ENCODE measurements around the gene NPAS3. TPM values are rescaled to one million over a fixed set of nuclear protein-coding genes. Genes with fewer than 3 reads are reported as not detected.

Gene NPAS3
- total and polyA plus RNA-seq, 2 of the 8 experiments (the other 6 are each of a cell fraction or from before 2014, with no cell fraction given) = 0.11 to 0.60 TPM

- Histone ChIP-seq H3K14ac (ENCODE audit: insufficient read length) (no peak overlapping the region), H3K56ac (replicated peaks; ENCODE audit: insufficient read length, low read depth, low read length) (no peak overlapping the region), H3K79me1 (ENCODE audit: low read depth, low read length) (no peaks in the 10 kb centered on the region), H2BK5ac (ENCODE audit: low read depth, low read length) (no peak overlapping the region), H3K4me2 (ENCODE audit: insufficient read depth in 1 of 2, low read depth in 2 of 2, low read length in 2 of 2) (no peak overlapping the region), H2AK5ac (ENCODE audit: low read depth, low read length) (no peak overlapping the region), H3K9me3 (ENCODE audit: insufficient read depth in 2 of 2, low read depth in 1 of 2, low read length in 1 of 2) (no peaks in the 10 kb centered on the region), H4K20me1 (replicated peaks in 1 of 2; ENCODE audit: control insufficient read depth in 1 of 2, insufficient read depth in 2 of 2, low read length in 2 of 2) (no peaks in the 10 kb centered on the region), H3K79me2 (ENCODE audit: control insufficient read depth in 1 of 2, insufficient read depth in 2 of 2, low read length in 2 of 2) (no peaks in the 10 kb centered on the region), H3K27me3 (replicated peaks in 1 of 4; ENCODE audit: control insufficient read depth in 3 of 4, extremely low read depth in 1 of 4, insufficient read depth in 3 of 4, low read length in 3 of 4) (no peaks in the 10 kb centered on the region), H2BK120ac (replicated peaks; ENCODE audit: low read depth, low read length) (no peak overlapping the region), H3K9ac (replicated peaks in 1 of 4; ENCODE audit: extremely low read depth in 1 of 4, low read depth in 3 of 4, low read length in 3 of 4) (no peak overlapping the region), H2BK12ac (ENCODE audit: low read depth, low read length) (no peak overlapping the region), H2AFZ (ENCODE audit: low read length) (no peak overlapping the region), H3K4ac (replicated peaks; ENCODE audit: insufficient read length, low read depth, low read length) (no peak overlapping the region), H4K8ac (ENCODE audit: extremely low read depth, insufficient read depth, low read length) (no peak overlapping the region), H2BK20ac (ENCODE audit: low read length) (no peak overlapping the region), H4K5ac (ENCODE audit: insufficient read length, low read depth, low read length) (no peak overlapping the region), H3K27ac (ENCODE audit: low read depth, low read length) (no peak overlapping the region), H3K4me3 (ENCODE audit: extremely low read depth in 1 of 4, insufficient read depth in 2 of 4, low read depth in 3 of 4, low read length in 4 of 4) (no peak overlapping the region), H4K91ac (replicated peaks; ENCODE audit: insufficient read length, low read length) (no peak overlapping the region), H3K23ac (ENCODE audit: insufficient read length) (no peak overlapping the region), H3K18ac (ENCODE audit: extremely low read depth, low read length) (no peak overlapping the region), H3K36me3 (ENCODE audit: control insufficient read depth in 2 of 4, insufficient read depth in 4 of 4, low read length in 3 of 4) (no peaks in the 10 kb centered on the region), H2BK15ac (ENCODE audit: low read length) (no peak overlapping the region), H3K23me2 (ENCODE audit: low read depth, low read length) (no peaks in the 10 kb centered on the region; the same call in 1 of the 2 replicates), H3K4me1 (replicated peaks in 1 of 4; ENCODE audit: control insufficient read depth in 3 of 4, insufficient read depth in 4 of 4, low read length in 3 of 4) (peaks cover 0 to 5% (median 2%) of the 10 kb centered on the region in 4 experiments; a peak in 4 of 7 replicates)
- FAIRE-seq = no peak
- no peak for DNase-seq (ENCODE audit: low read depth in 1 of 2, low spot score in 2 of 2)
- TF ChIP-seq RNF2 (IDR thresholded peaks at IDR 0.05; ENCODE audit: borderline replicate concordance, low read depth, low read length, missing control alignments, poor library complexity, severe bottlenecking) = no peak
- TF ChIP-seq RXRA (IDR thresholded peaks at IDR 0.05; ENCODE audit: insufficient read depth, low read depth, low read length) = no peak
- TF ChIP-seq, protein P1, sequence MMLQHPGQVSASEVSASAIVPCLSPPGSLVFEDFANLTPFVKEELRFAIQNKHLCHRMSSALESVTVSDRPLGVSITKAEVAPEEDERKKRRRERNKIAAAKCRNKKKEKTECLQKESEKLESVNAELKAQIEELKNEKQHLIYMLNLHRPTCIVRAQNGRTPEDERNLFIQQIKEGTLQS (IDR thresholded peaks at IDR 0.05; ENCODE audit: insufficient read depth, low read depth, low read length) = no peak
- no peak for TF ChIP-seq BRCA1 (IDR thresholded peaks at IDR 0.05; ENCODE audit: low read depth, low read length)
- no peak for TF ChIP-seq CEBPB (IDR thresholded peaks at IDR 0.05; ENCODE audit: low read depth, low read length)
- TF ChIP-seq CBX5 (IDR thresholded peaks at IDR 0.05; ENCODE audit: low read depth, low read length) = no peak
- no peak for TF ChIP-seq FOSL1 (IDR thresholded peaks at IDR 0.05; ENCODE audit: insufficient read depth, low read depth, low read length)
- no peak for TF ChIP-seq TAF7 (optimal IDR thresholded peaks at IDR 0.05; ENCODE audit: borderline replicate concordance, low read depth, low read length)
- ChIA-PET CTCF (ENCODE audit: partially characterized antibody) (interaction anchor here (0.6 to 7.2 kb wide), 5 partner anchors 8 to 252 kb away, joined by 3 to 88 read pairs (median 5); no protein-coding TSS in a partner anchor), POLR2A (ENCODE audit: partially characterized antibody) (no interaction called here)
- WGBS, 2 experiments (ENCODE audit: extremely low coverage in 1 of 2, insufficient coverage in 1 of 2, insufficient read length in 1 of 2, insufficient replicate concordance in 2 of 2, low coverage in 1 of 2, low lambda C conversion rate in 2 of 2, missing lambda C conversion rate in 1 of 2) = 90% methylated on average over 8 of the region's 8 CpGs; no CpG with 5 or more reads in 1 of the 2 experiments
These were observed 907.6 kb downstream of the NPAS3 start for GRCh38 chr14:33846100-33846824.

Data from H1 (cell line).